Measurements from ENCODE around the gene TMEM50B. TPM values are rescaled to one million over a fixed set of nuclear protein-coding genes. Genes with fewer than 3 reads are reported as not detected.

Gene TMEM50B
- total RNA-seq: 100 to 1,000 TPM in 3 of 4 donors, 10 to 100 TPM in 1; 77.7 to 155 (median 146) TPM

- TF ChIP-seq EP300 (IDR thresholded peaks at IDR 0.05): peak; percentile 5 to 99
- TF ChIP-seq POLR2A (IDR thresholded peaks at IDR 0.05): peak; percentile 84 to 94
- peak; percentile 36 to 74 (median 55) for TF ChIP-seq CTCF (IDR thresholded peaks at IDR 0.05)
- Histone ChIP-seq H3K4me3 (peak within 1 kb of the TSS; percentile 75 to 89 (median 78)), H3K27me3 (no peaks in the 10 kb centered on the region), H3K4me1 (peaks cover 0 to 31% (median 11%) of the 10 kb centered on the region in 4 donors), H3K36me3 (no peaks in the 10 kb centered on the region), H3K27ac (peak within 1 kb of the TSS; percentile 82 to 96 (median 92)), H3K9me3 (no peaks in the 10 kb centered on the region)
- WGBS, 2 donors: 0 to 1% methylated on average over 17 to 70 of the region's 93 CpGs
- peak; percentile 84 to 90 for DNase-seq (ENCODE audit: low spot score in 2 of 2)
Observed at GRCh38 chr21:33479679-33480480, at the start of gene TMEM50B. Gene TMEM50B, minus strand, starts transcription at chr21:33479974. Its CDS starts 11,089 bp downstream, at chr21:33468885.

- peaks cover 0 to 73% (median 4%) of the 10 kb centered on the region in 3 donors for H3K36me3 ChIP-seq
- H3K27me3 ChIP-seq: no peaks in the 10 kb centered on the region
- no peak for TF ChIP-seq POLR2A (IDR thresholded peaks at IDR 0.05)
- no peak for TF ChIP-seq CTCF (IDR thresholded peaks at IDR 0.05)
- TF ChIP-seq EP300 (IDR thresholded peaks at IDR 0.05): no peak
- DNase-seq (ENCODE audit: low spot score in 2 of 2): no peak
- WGBS, 2 donors: 64 to 80% methylated on average over 1 of the region's 1 CpG
- H3K27ac ChIP-seq: no peak overlapping the region
- H3K9me3 ChIP-seq: no peaks in the 10 kb centered on the region
- no peak overlapping the region for H3K4me3 ChIP-seq
- no peaks in the 10 kb centered on the region for H3K4me1 ChIP-seq
Observed at GRCh38 chr21:33522953-33523349, 43.2 kb upstream of the TMEM50B start.

GRCh38 chr21:33522297-33522952 is 42.7 kb upstream of the TMEM50B start:
- DNase-seq (ENCODE audit: low spot score in 2 of 2): no peak
- H3K27ac ChIP-seq: no peak overlapping the region
- H3K4me3 ChIP-seq: no peak overlapping the region
- WGBS, 2 donors: 77% methylated on average over 5 of the region's 5 CpGs
- no peaks in the 10 kb centered on the region for H3K9me3 ChIP-seq
- H3K36me3 ChIP-seq: peaks cover 0 to 73% (median 4%) of the 10 kb centered on the region in 3 donors
- H3K4me1 ChIP-seq: no peaks in the 10 kb centered on the region
- H3K27me3 ChIP-seq: no peaks in the 10 kb centered on the region
- TF ChIP-seq CTCF (IDR thresholded peaks at IDR 0.05) (no peak), POLR2A (IDR thresholded peaks at IDR 0.05) (no peak), EP300 (IDR thresholded peaks at IDR 0.05) (no peak)

GRCh38 chr21:33518899-33519298 is 39.1 kb upstream of the TMEM50B start:
- TF ChIP-seq EP300 (IDR thresholded peaks at IDR 0.05) (no peak), POLR2A (IDR thresholded peaks at IDR 0.05) (no peak), CTCF (IDR thresholded peaks at IDR 0.05) (no peak)
- Histone ChIP-seq H3K4me3 (no peak overlapping the region), H3K36me3 (peaks cover 0 to 81% (median 4%) of the 10 kb centered on the region in 3 donors), H3K9me3 (no peaks in the 10 kb centered on the region), H3K4me1 (no peaks in the 10 kb centered on the region), H3K27ac (no peak overlapping the region), H3K27me3 (no peaks in the 10 kb centered on the region)
- no peak for DNase-seq (ENCODE audit: low spot score in 2 of 2)
- 97 to 99% methylated on average over 4 of the region's 4 CpGs for WGBS, 2 donors

GRCh38 chr21:33514229-33514628 is 34.5 kb upstream of the TMEM50B start:
- H3K4me3 ChIP-seq: no peak overlapping the region
- no peak for DNase-seq (ENCODE audit: low spot score in 2 of 2)
- no peaks in the 10 kb centered on the region for H3K9me3 ChIP-seq
- H3K27ac ChIP-seq: no peak overlapping the region
- TF ChIP-seq CTCF (IDR thresholded peaks at IDR 0.05) (no peak), EP300 (IDR thresholded peaks at IDR 0.05) (no peak), POLR2A (IDR thresholded peaks at IDR 0.05) (no peak)
- no peaks in the 10 kb centered on the region for H3K4me1 ChIP-seq
- peaks cover 0 to 93% (median 0%) of the 10 kb centered on the region in 3 donors for H3K36me3 ChIP-seq
- H3K27me3 ChIP-seq: no peaks in the 10 kb centered on the region
- 96% methylated on average over 2 of the region's 2 CpGs for whole genome bisulfite sequencing, 2 donors

Measured in tibial nerve (tissue), 4 donors.